Esophagus squamous epithelium (tissue), 5 donors: Measurements from ENCODE around the gene FHIP1B. TPM values are rescaled to one million over a fixed set of nuclear protein-coding genes. Genes with fewer than 3 reads are reported as not detected.

Source experiments
- DNase-seq: peaks from one replicate; lab custom pipeline; 2025; lab: John Stamatoyannopoulos, UW
- H3K27ac ChIP-seq, 4 donors: fragments of 200-600 bp; sonication (generic); one replicate each; pipeline ENCODE4 v1.5.1; 2016 to 2019; ENCODE audit warnings: mild to moderate bottlenecking in 1 of 4
- H3K27me3 ChIP-seq, 4 donors: fragments of 200-600 bp; sonication (generic); 1 replicate in 3 of 4; 2 replicates in 1 of 4; pipeline versions ENCODE4 v1.5.1 to v1.6.0; 2017 to 2021; ENCODE audit warnings: antibody characterized with exemption in 1 of 4
- H3K36me3 ChIP-seq, 3 donors: fragments of 200-600 bp; sonication (generic); one replicate each; pipeline ENCODE4 v1.5.1; 2016 to 2019
- H3K4me1 ChIP-seq, 3 donors: fragments of 200-600 bp; sonication (generic); one replicate each; pipeline ENCODE4 v1.5.1; 2017 to 2019
- H3K4me3 ChIP-seq, 4 donors: fragments of 200-600 bp; sonication (generic); 1 replicate in 3 of 4; 2 replicates in 1 of 4; pipeline ENCODE4 v1.5.1; 2016 to 2019; ENCODE audit warnings: mild to moderate bottlenecking in 2 of 4, moderate library complexity in 1 of 4
- H3K9me3 ChIP-seq, 3 donors: fragments of 200-600 bp; sonication (generic); one replicate each; pipeline ENCODE4 v1.5.1; 2016 to 2019
- CTCF ChIP-seq, 6 experiments: fragments of 450-650 bp in 4 of 6; fragments of 200-600 bp in 2 of 6; sonication (generic) in 2 of 6; IDR thresholded peaks; one replicate each; pipeline ENCODE4 v1.5.1; 2016 to 2019; ENCODE audit warnings: antibody characterized with exemption in 6 of 6, mild to moderate bottlenecking in 4 of 6, moderate library complexity in 4 of 6
- POLR2A ChIP-seq, 4 donors: fragments of 450-650 bp; IDR thresholded peaks; one replicate each; pipeline ENCODE4 v1.6.1; 2017; ENCODE audit warnings: antibody characterized with exemption in 4 of 4, mild to moderate bottlenecking in 4 of 4, moderate library complexity in 3 of 4
- WGBS, 2 donors: methylation state at CpG; one replicate each; pipeline ENCODE4 v1.1.5; 2018; 5-methylcytosine and 5-hydroxymethylcytosine counted together
- intact Hi-C: fragments of 100-400 bp; cut with DNase I; formaldehyde crosslinking; loops from one replicate; pipeline ENCODE4 v1.15.0; 2022
- total RNA-seq, 4 donors: library from RNA; depleted of rRNA; stranded (reverse); fragments of >200 nt; gene quantifications; one replicate each; pipeline ENCODE4 v1.1.0, GENCODE V29; 2016
- donor health status: DM: yes; HTN: yes; CAD: no.

Gene FHIP1B
- total RNA-seq, 4 donors from 2014 or later: 8.3 to 33.5 (median 23.1) TPM

GRCh38 chr11:6216501-6216900 is 17.9 kb downstream of the FHIP1B start:
- intact Hi-C loops: no loop called here
- Histone ChIP-seq H3K4me1 (peaks cover 0 to 20% (median 14%) of the 10 kb centered on the region in 3 donors), H3K27ac (no peak overlapping the region), H3K27me3 (no peaks in the 10 kb centered on the region), H3K9me3 (no peaks in the 10 kb centered on the region), H3K4me3 (no peak overlapping the region), H3K36me3 (peaks cover 18 to 100% (median 32%) of the 10 kb centered on the region in 3 donors)
- 75 to 91% methylated on average over 4 of the region's 4 CpGs for WGBS, 2 donors
- no peak for DNase-seq
- no peak for TF ChIP-seq POLR2A (IDR thresholded peaks at IDR 0.05)
- no peak for TF ChIP-seq CTCF (IDR thresholded peaks at IDR 0.05)

- no peak for DNase-seq
- Histone ChIP-seq H3K9me3 (no peaks in the 10 kb centered on the region), H3K36me3 (peaks cover 18 to 100% (median 48%) of the 10 kb centered on the region in 3 donors), H3K4me3 (no peak overlapping the region), H3K27ac (no peak overlapping the region), H3K27me3 (no peaks in the 10 kb centered on the region), H3K4me1 (peaks cover 0 to 12% (median 8%) of the 10 kb centered on the region in 3 donors)
- 91 to 100% methylated on average over 3 to 6 of the region's 10 CpGs for WGBS, 2 donors
- TF ChIP-seq POLR2A (IDR thresholded peaks at IDR 0.05): no peak
- TF ChIP-seq CTCF (IDR thresholded peaks at IDR 0.05): no peak
- intact Hi-C loops: no loop called here
These were observed 19.9 kb downstream of the FHIP1B start for GRCh38 chr11:6214530-6214929.

DNA sequence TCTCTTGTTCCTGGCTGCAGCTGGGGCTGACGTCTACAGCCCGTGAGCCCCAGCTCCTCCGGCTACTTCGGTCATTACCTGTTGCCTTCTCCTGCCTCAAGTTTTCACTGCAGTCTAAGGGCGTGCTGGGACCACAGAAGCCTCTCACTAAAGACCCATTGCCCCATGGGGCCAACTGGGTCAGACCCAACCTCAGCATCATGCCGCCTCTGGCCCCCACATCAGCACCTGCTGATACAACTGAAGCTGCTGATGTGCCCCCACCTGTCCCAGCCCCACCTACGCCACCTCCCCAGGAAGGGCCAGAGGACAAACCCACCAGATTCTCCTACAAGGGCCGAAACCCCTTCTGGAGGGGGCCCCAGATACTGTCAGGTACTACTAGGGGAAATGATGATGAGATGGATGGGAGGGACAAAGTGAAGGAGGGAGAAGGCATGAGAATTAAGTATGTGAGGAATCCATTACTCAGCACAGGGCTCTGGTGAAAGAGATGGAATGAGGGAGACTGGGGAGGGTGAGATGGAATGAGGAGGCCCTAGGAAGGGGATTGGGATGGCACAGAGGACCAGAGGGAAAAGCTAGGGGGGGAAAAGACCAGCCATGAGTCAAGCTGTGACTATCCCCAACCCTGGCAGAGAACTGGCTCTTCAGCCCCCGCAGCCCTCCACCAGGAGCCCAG is 24.0 kb downstream of the FHIP1B start:
- TF ChIP-seq CTCF (IDR thresholded peaks at IDR 0.05) (no peak), POLR2A (IDR thresholded peaks at IDR 0.05) (no peak)
- no peak overlapping the region for H3K27ac ChIP-seq
- 96 to 97% methylated on average over 4 to 5 of the region's 9 CpGs for WGBS, 2 donors
- no peaks in the 10 kb centered on the region for H3K27me3 ChIP-seq
- H3K4me3 ChIP-seq: no peak overlapping the region
- intact Hi-C loops: no loop called here
- H3K4me1 ChIP-seq: no peaks in the 10 kb centered on the region
- H3K36me3 ChIP-seq: peaks cover 0 to 99% (median 27%) of the 10 kb centered on the region in 3 donors
- no peak for DNase-seq
- no peaks in the 10 kb centered on the region for H3K9me3 ChIP-seq

DNA sequence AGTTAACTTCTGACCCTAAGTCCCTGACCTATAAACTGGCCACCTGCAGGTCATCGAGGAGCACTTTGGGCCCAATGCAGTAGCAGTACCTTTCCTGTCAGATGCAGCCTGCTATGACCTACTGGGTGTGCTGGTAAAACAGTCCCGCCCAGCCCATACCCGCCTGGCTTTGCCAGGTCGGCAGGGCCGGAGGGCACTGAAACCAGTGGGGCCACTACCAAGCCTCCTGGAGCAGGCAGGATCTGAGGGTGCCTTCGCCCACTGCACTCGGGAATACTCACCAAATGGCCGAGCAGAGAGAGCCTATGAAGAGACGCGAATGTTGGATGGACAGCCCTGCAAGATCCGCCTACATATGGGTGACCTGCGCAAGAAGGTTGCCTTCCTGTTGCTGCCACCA is 24.6 kb downstream of the FHIP1B start:
- no peaks in the 10 kb centered on the region for H3K9me3 ChIP-seq
- intact Hi-C loops: no loop called here
- DNase-seq: no peak
- 100% methylated on average over 1 to 2 of the region's 12 CpGs for WGBS, 2 donors
- H3K4me3 ChIP-seq: no peak overlapping the region
- H3K4me1 ChIP-seq: no peaks in the 10 kb centered on the region
- H3K36me3 ChIP-seq: peaks cover 0 to 99% (median 27%) of the 10 kb centered on the region in 3 donors
- no peak overlapping the region for H3K27ac ChIP-seq
- H3K27me3 ChIP-seq: no peaks in the 10 kb centered on the region
- TF ChIP-seq POLR2A (IDR thresholded peaks at IDR 0.05): no peak
- TF ChIP-seq CTCF (IDR thresholded peaks at IDR 0.05): no peak

- TF ChIP-seq POLR2A (IDR thresholded peaks at IDR 0.05) (no peak), CTCF (IDR thresholded peaks at IDR 0.05) (no peak)
- WGBS, 2 donors: 78 to 82% methylated on average over 3 of the region's 3 CpGs
- DNase-seq: no peak
- no peaks in the 10 kb centered on the region for H3K4me1 ChIP-seq
- no peaks in the 10 kb centered on the region for H3K27me3 ChIP-seq
- no peaks in the 10 kb centered on the region for H3K9me3 ChIP-seq
- peaks cover 0 to 76% (median 18%) of the 10 kb centered on the region in 3 donors for H3K36me3 ChIP-seq
- intact Hi-C loops: no loop called here
- H3K27ac ChIP-seq: no peak overlapping the region
- H3K4me3 ChIP-seq: no peak overlapping the region
These were observed 27.8 kb downstream of the FHIP1B start for GRCh38 chr11:6206456-6207180.
